Epithelial cell of proximal tubule (primary cell): ENCODE data around the gene ANKRD27. TPM values are rescaled to one million over a fixed set of nuclear protein-coding genes. Genes with fewer than 3 reads are reported as not detected.

Experiments
- DNase-seq: peaks from one replicate; pipeline ENCODE4 v3.0.0-alpha.2; 2011; ENCODE audit warnings: low read depth
- H3K4me3 ChIP-seq: 2 replicates; pipeline ENCODE4 v1.5.1; 2011; ENCODE audit warnings: low read depth, mild to moderate bottlenecking, low read length
- total RNA-seq: library from RNA; depleted of rRNA; stranded (reverse); fragments of >200 nt; gene quantifications from 2 replicates; pipeline ENCODE4 v1.2.3, GENCODE V29; 2015
- TF ChIP-seq, protein P1 (sequence below): conservative IDR thresholded peaks from 2 replicates; pipeline ENCODE4 v1.5.1; 2012; ENCODE audit warnings: low read depth, mild to moderate bottlenecking, low read length

Gene ANKRD27
- total RNA-seq, 1 donor from 2014 or later, result 18.2 TPM

DNA sequence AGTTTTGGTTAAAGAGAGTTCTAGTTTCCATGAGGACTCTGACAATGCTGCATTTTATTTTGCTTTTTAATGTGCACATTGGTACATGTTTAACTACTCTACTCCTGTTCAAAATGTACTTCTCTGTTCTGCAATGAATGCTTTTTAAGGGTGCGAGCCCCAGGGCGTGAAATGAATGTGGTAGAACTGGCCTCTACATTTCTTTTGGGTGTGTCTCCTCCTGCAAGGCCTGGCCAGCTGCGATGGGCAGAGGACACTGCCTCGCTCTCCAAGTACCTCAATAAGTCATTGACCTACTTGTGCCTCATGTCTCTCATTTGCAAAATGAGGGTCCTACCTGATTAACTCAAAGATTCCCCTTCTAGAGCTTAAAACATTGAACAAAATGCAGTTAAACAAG lies 7.3 kb upstream of the ANKRD27 start:
- no peak for DNase-seq
- H3K4me3 ChIP-seq, result no peak overlapping the region

DNA sequence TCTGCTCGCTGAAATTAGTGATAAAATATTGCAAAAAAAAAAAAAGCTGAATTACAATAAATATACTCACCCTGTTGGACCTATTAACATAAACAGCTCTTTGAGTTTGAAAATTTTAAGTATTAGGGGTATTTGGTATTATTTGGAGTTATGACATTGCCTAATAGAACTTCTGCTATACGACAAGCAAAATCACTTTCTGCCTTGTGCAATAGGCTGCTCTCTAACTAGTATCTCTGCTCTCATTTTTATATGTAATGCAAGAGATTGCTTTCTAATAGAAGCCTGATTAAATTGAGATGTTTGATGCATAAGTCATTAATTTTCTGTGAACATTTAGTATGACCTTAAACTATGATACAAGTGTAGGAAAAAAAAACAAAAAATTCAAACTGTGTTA lies 6.0 kb upstream of the ANKRD27 start:
- TF ChIP-seq, protein P1, sequence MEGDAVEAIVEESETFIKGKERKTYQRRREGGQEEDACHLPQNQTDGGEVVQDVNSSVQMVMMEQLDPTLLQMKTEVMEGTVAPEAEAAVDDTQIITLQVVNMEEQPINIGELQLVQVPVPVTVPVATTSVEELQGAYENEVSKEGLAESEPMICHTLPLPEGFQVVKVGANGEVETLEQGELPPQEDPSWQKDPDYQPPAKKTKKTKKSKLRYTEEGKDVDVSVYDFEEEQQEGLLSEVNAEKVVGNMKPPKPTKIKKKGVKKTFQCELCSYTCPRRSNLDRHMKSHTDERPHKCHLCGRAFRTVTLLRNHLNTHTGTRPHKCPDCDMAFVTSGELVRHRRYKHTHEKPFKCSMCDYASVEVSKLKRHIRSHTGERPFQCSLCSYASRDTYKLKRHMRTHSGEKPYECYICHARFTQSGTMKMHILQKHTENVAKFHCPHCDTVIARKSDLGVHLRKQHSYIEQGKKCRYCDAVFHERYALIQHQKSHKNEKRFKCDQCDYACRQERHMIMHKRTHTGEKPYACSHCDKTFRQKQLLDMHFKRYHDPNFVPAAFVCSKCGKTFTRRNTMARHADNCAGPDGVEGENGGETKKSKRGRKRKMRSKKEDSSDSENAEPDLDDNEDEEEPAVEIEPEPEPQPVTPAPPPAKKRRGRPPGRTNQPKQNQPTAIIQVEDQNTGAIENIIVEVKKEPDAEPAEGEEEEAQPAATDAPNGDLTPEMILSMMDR, result no peak
- H3K4me3 ChIP-seq, result no peak overlapping the region
- DNase-seq, result no peak

More for the DNA sequence above, 7.3 kb upstream of the ANKRD27 start:
- TF ChIP-seq, protein P1, result no peak

DNA sequence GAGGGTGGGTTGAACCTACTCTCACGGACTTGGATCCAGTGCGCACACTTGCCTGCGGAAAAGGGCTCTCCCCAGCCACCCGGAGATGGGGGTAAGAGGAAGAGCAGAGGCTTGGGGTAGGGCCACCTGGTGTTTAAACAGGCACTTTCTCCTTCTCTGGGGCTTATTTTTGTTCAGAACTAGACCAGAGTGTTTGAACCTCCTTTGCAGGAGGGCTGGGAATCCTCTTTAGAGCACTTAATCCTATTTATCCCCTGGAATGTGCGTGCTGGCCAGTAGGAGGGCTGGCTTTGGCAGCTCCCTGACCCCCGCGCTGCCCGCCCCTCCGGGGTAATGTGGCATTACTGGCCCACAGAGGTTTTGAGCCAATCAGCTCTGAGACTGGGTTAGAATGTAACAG lies 2.7 kb upstream of the ANKRD27 start:
- no peak for DNase-seq
- H3K4me3 ChIP-seq, result no peak overlapping the region
- TF ChIP-seq, protein P1, result peak; percentile 21

DNA sequence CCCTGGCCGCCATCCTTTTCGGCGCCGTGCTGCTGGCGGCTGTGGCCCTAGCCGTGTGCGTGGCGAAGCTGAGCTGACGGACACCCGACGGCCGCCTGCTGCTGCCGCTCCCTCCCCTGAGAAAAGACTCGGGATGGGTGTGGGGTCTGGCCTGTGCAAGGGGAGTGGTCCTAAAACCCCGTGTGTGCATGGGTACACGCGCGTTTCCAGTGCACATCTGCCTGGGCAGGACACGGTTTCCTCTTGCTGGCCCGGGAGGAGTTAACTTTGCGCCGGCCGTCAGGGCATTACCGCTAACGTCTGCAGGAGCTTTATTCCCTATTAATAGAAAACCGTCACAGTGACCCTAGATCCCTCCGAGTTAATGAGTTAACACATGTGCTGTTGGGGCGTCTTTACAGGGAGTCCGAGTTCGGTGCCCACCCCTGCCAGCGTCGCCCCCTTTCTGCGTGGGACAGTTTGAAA lies 1.9 kb upstream of the ANKRD27 start:
- no peak overlapping the region for H3K4me3 ChIP-seq
- TF ChIP-seq, protein P1, result no peak
- DNase-seq, result no peak

DNA sequence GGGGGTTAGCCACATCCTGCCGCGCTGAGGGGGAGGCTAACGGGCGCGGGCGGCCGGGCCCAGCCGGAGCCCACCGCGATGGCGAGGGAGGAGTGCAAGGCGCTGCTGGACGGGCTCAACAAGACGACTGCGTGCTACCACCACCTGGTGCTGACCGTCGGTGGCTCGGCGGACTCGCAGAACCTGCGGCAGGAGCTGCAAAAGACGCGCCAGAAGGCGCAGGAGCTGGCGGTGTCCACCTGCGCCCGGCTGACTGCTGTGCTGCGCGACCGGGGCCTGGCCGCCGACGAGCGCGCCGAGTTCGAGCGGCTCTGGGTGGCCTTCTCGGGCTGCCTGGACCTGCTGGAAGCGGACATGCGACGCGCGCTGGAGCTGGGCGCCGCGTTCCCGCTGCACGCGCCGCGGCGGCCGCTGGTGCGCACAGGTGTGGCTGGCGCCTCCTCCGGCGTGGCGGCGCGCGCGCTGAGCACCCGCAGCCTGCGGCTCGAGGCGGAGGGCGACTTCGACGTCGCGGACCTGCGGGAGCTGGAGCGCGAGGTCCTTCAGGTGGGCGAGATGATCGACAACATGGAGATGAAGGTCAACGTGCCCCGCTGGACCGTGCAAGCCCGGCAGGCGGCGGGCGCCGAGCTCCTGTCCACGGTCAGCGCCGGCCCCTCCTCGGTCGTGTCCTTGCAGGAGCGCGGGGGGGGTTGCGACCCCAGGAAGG lies 1.4 kb upstream of the ANKRD27 start:
- TF ChIP-seq, protein P1, result no peak
- no peak for DNase-seq
- peak overlapping the region; percentile 75 for H3K4me3 ChIP-seq

DNA sequence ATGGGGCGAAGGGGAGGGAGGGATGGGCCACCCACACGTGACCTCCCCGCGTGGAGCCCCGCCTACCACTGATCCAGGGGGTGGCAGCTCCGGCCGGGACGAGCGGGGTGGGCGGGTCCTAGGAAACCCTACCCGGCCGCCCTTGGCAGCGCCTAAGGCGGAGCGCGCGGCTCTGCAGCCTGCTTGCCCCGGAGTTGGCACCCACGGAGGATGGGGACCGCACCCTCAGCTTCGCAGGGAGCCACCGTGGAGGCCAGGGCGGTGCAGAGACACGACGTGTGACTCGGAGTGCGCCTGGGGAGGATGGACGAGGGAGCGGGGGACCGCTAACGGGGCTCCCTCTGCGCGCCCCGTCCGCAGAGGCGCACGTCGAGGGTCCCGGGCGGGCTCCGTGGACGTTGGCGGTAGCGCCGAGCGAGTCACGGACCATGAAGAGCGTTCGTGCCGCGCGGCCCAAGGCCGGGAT lies 773 bp upstream of the ANKRD27 start, which contains the start of gene RGS9BP:
Gene RGS9BP, plus strand, starts transcription at position 129 of the 466 bp plus-strand sequence. CDS start 416 bp downstream, outside the sequence.
- peak within 1 kb of the TSS; percentile 75 for H3K4me3 ChIP-seq
- DNase-seq, result no peak
- TF ChIP-seq, protein P1, result no peak
